GM23338 (cell line): ENCODE measurements around the gene NINL. TPM values are rescaled to one million over a fixed set of nuclear protein-coding genes. Genes with fewer than 3 reads are reported as not detected.

Experiments used
- ATAC-seq: fragments of 200-7000 bp; cut with Tn5 transposase; 3 replicates; pipeline ENCODE4 v1.9.1; 2020
- DNase-seq: peaks from one replicate; pipeline ENCODE4 v3.0.0-alpha.2; 2015; ENCODE audit warnings: low spot score
- H2AFZ ChIP-seq: fragments of 200-600 bp; sonication (generic); 2 replicates; pipeline ENCODE4 v1.8.0; 2016; ENCODE audit warnings: antibody characterized with exemption, mild to moderate bottlenecking, moderate library complexity
- H3F3A ChIP-seq: fragments of 200-600 bp; sonication (generic); replicated peaks from 2 replicates; pipeline ENCODE4 v1.8.0; 2017; ENCODE audit warnings: antibody characterized with exemption, mixed run types, low read depth
- H3K27ac ChIP-seq: fragments of 200-600 bp; sonication (generic); 2 replicates; pipeline ENCODE4 v1.6.1; 2016; ENCODE audit warnings: low read depth
- H3K27me3 ChIP-seq: fragments of 200-600 bp; sonication (generic); 2 replicates; pipeline ENCODE4 v1.8.0; 2016; ENCODE audit warnings: mild to moderate bottlenecking, mixed run types, moderate library complexity; ENCODE audit not compliant: insufficient read depth
- H3K36me3 ChIP-seq: fragments of 200-600 bp; sonication (generic); 2 replicates; pipeline ENCODE4 v1.8.0; 2016; ENCODE audit warnings: mild to moderate bottlenecking; ENCODE audit not compliant: insufficient read depth
- H3K4me1 ChIP-seq: fragments of 200-600 bp; sonication (generic); 2 replicates; pipeline ENCODE4 v1.8.0; 2016; ENCODE audit warnings: mild to moderate bottlenecking, moderate library complexity; ENCODE audit not compliant: insufficient read depth
- H3K4me2 ChIP-seq: fragments of 200-600 bp; sonication (generic); 2 replicates; pipeline ENCODE4 v1.7.1; 2017; ENCODE audit warnings: mixed run types
- H3K4me3 ChIP-seq: fragments of 200-600 bp; sonication (generic); 2 replicates; pipeline ENCODE4 v1.6.1; 2016; ENCODE audit warnings: mixed run types
- H3K79me2 ChIP-seq: fragments of 200-600 bp; sonication (generic); replicated peaks from 2 replicates; pipeline ENCODE4 v1.8.0; 2017; ENCODE audit warnings: mild to moderate bottlenecking; ENCODE audit not compliant: insufficient read depth
- H3K9me2 ChIP-seq: fragments of 200-600 bp; sonication (generic); 2 replicates; pipeline ENCODE4 v1.8.0; 2017; ENCODE audit not compliant: insufficient read depth
- H4K20me1 ChIP-seq: fragments of 200-600 bp; sonication (generic); replicated peaks from 2 replicates; pipeline ENCODE4 v1.8.0; 2017; ENCODE audit warnings: mild to moderate bottlenecking; ENCODE audit not compliant: insufficient read depth
- H3K27ac Mint-ChIP-seq: 2 replicates; pipeline ENCODE4 v1.8.0; 2020; ENCODE audit warnings: inconsistent platforms, mild to moderate bottlenecking, moderate library complexity, mixed read lengths
- H3K27me3 Mint-ChIP-seq: 3 replicates; pipeline ENCODE4 v1.8.0; 2022; ENCODE audit warnings: low read depth, mild to moderate bottlenecking, moderate library complexity, mixed read lengths, inconsistent platforms; ENCODE audit not compliant: insufficient read depth, poor library complexity
- H3K36me3 Mint-ChIP-seq: 3 replicates; pipeline ENCODE4 v1.8.0; 2021; ENCODE audit warnings: low read depth, mild to moderate bottlenecking, inconsistent platforms, moderate library complexity, mixed read lengths
- H3K4me1 Mint-ChIP-seq: 3 replicates; pipeline ENCODE4 v1.8.0; 2020; ENCODE audit warnings: mild to moderate bottlenecking, inconsistent platforms, mixed read lengths
- H3K4me3 Mint-ChIP-seq: 3 replicates; pipeline ENCODE4 v1.8.0; 2021; ENCODE audit warnings: moderate library complexity, mild to moderate bottlenecking, inconsistent platforms, mixed read lengths
- H3K9me3 Mint-ChIP-seq: 3 replicates; pipeline ENCODE4 v1.8.0; 2020; ENCODE audit warnings: moderate library complexity, mild to moderate bottlenecking, inconsistent platforms, mixed read lengths
- CREB1 ChIP-seq: fragments of 250-450 bp; sonication (Bioruptor Pico); IDR thresholded peaks from 2 replicates; pipeline ENCODE4 v1.5.0; 2020; ENCODE audit warnings: low read depth, mild to moderate bottlenecking, moderate library complexity
- EZH2 ChIP-seq: fragments of 200-600 bp; sonication (generic); IDR thresholded peaks from one replicate; pipeline ENCODE4 v1.8.0; 2017; ENCODE audit warnings: antibody characterized with exemption, mild to moderate bottlenecking, low read depth; ENCODE audit not compliant: unreplicated experiment
- EZH2phosphoT487 ChIP-seq: fragments of 200-600 bp; sonication (generic); IDR thresholded peaks from one replicate; pipeline ENCODE4 v1.8.1; 2018; ENCODE audit warnings: antibody characterized with exemption; ENCODE audit not compliant: unreplicated experiment
- JUNB ChIP-seq: IDR thresholded peaks from one replicate; pipeline ENCODE4 v1.6.1; 2016; ENCODE audit warnings: antibody characterized with exemption; ENCODE audit not compliant: unreplicated experiment
- NANOG ChIP-seq: IDR thresholded peaks from 2 replicates; pipeline ENCODE4 v1.6.1; 2016; ENCODE audit warnings: antibody characterized with exemption, borderline replicate concordance
- POLR2AphosphoS5 ChIP-seq: IDR thresholded peaks from 2 replicates; pipeline ENCODE4 v1.6.1; 2016; ENCODE audit warnings: antibody characterized with exemption, low read depth
- STAT1 ChIP-seq: IDR thresholded peaks from one replicate; pipeline ENCODE4 v1.6.1; 2016; ENCODE audit warnings: antibody characterized with exemption; ENCODE audit not compliant: unreplicated experiment
- ZNF114 ChIP-seq: fragments of 250-450 bp; sonication (Bioruptor Pico); IDR thresholded peaks from 2 replicates; pipeline ENCODE4 v1.5.0; 2020; ENCODE audit warnings: mild to moderate bottlenecking, moderate library complexity
- ZNF331 ChIP-seq: fragments of 250-450 bp; sonication (Bioruptor Pico); IDR thresholded peaks from 2 replicates; pipeline ENCODE4 v1.5.0; 2020; ENCODE audit warnings: low read depth, mild to moderate bottlenecking, moderate library complexity
- polyA plus RNA-seq: library from polyadenylated mRNA; unstranded; fragments of >200 nt; fragmentation: Nextera tagmentation; extraction: Ambion mirVana; gene quantifications from 2 replicates; pipeline ENCODE4 v1.2.1, GENCODE V29; 2016
- total RNA-seq: library from RNA; depleted of rRNA; stranded (reverse); fragments of >200 nt; shearing (Covaris generic); gene quantifications from 2 replicates; pipeline ENCODE4 v1.2.3, GENCODE V29; 2014
- TF ChIP-seq, protein P1 (sequence below): fragments of 250-450 bp; sonication (Bioruptor Pico); IDR thresholded peaks from 2 replicates; pipeline ENCODE4 v1.5.0; 2020; ENCODE audit warnings: mild to moderate bottlenecking, moderate library complexity
- TF ChIP-seq, protein P2 (sequence below): IDR thresholded peaks from one replicate; pipeline ENCODE4 v1.6.1; 2018; ENCODE audit warnings: antibody characterized with exemption; ENCODE audit not compliant: unreplicated experiment
- TF ChIP-seq, protein P3 (sequence below), 2 experiments: fragments of 200-600 bp in 1 of 2; sonication (generic) in 1 of 2; conservative IDR thresholded peaks; 2 replicates each; pipeline versions ENCODE4 v1.5.1 to v1.6.1; 2016 to 2017; ENCODE audit warnings: antibody characterized with exemption in 2 of 2, low read depth in 2 of 2, mild to moderate bottlenecking in 2 of 2, moderate library complexity in 1 of 2
- TF ChIP-seq, protein P4 (sequence below): IDR thresholded peaks from 2 replicates; pipeline ENCODE4 v1.6.1; 2016; ENCODE audit warnings: antibody characterized with exemption

Gene NINL
- total and polyA plus RNA-seq, 2 experiments from 2014 or later: 18.0 to 31.2 TPM

DNA sequence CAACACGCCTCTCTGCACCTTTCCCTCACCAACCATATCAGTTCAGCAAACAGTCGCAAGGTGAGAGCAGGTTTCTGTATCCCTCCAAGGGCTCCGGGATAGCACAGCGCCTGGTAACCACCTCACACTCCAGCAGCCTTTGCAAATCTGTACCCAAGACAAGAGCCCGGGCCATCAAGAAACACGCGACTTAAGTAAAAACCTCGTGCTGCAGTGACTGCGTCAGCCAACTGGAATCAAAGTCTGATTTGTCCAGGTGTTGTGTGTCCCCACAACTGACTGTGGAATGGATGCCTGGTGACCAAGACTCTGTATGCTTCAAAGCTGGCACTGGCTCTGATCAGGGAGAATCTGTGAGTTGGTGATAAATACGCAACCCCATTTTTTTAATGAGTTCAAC is 74.1 kb downstream of the NINL start:
- Mint-ChIP-seq H3K9me3 (peaks cover 26% of the 10 kb centered on the region), H3K4me3 (no peak overlapping the region), H3K4me1 (peaks cover 2% of the 10 kb centered on the region; the same call in 1 of the 3 replicates), H3K27me3 (peaks cover 15% of the 10 kb centered on the region), H3K36me3 (peaks cover 85% of the 10 kb centered on the region), H3K27ac (no peak overlapping the region)
- Histone ChIP-seq H4K20me1 (no peaks in the 10 kb centered on the region), H3K27ac (no peak overlapping the region), H3K27me3 (no peaks in the 10 kb centered on the region), H3K79me2 (no peaks in the 10 kb centered on the region), H3K4me3 (no peak overlapping the region), H3K4me2 (no peak overlapping the region), H3K36me3 (peaks cover 49% of the 10 kb centered on the region), H2AFZ (no peak overlapping the region), H3K9me2 (no peaks in the 10 kb centered on the region), H3F3A (no peaks in the 10 kb centered on the region), H3K4me1 (no peaks in the 10 kb centered on the region)
- ATAC-seq (no peak), DNase-seq (no peak)
- TF ChIP-seq NANOG: no peak
- TF ChIP-seq, protein P1, sequence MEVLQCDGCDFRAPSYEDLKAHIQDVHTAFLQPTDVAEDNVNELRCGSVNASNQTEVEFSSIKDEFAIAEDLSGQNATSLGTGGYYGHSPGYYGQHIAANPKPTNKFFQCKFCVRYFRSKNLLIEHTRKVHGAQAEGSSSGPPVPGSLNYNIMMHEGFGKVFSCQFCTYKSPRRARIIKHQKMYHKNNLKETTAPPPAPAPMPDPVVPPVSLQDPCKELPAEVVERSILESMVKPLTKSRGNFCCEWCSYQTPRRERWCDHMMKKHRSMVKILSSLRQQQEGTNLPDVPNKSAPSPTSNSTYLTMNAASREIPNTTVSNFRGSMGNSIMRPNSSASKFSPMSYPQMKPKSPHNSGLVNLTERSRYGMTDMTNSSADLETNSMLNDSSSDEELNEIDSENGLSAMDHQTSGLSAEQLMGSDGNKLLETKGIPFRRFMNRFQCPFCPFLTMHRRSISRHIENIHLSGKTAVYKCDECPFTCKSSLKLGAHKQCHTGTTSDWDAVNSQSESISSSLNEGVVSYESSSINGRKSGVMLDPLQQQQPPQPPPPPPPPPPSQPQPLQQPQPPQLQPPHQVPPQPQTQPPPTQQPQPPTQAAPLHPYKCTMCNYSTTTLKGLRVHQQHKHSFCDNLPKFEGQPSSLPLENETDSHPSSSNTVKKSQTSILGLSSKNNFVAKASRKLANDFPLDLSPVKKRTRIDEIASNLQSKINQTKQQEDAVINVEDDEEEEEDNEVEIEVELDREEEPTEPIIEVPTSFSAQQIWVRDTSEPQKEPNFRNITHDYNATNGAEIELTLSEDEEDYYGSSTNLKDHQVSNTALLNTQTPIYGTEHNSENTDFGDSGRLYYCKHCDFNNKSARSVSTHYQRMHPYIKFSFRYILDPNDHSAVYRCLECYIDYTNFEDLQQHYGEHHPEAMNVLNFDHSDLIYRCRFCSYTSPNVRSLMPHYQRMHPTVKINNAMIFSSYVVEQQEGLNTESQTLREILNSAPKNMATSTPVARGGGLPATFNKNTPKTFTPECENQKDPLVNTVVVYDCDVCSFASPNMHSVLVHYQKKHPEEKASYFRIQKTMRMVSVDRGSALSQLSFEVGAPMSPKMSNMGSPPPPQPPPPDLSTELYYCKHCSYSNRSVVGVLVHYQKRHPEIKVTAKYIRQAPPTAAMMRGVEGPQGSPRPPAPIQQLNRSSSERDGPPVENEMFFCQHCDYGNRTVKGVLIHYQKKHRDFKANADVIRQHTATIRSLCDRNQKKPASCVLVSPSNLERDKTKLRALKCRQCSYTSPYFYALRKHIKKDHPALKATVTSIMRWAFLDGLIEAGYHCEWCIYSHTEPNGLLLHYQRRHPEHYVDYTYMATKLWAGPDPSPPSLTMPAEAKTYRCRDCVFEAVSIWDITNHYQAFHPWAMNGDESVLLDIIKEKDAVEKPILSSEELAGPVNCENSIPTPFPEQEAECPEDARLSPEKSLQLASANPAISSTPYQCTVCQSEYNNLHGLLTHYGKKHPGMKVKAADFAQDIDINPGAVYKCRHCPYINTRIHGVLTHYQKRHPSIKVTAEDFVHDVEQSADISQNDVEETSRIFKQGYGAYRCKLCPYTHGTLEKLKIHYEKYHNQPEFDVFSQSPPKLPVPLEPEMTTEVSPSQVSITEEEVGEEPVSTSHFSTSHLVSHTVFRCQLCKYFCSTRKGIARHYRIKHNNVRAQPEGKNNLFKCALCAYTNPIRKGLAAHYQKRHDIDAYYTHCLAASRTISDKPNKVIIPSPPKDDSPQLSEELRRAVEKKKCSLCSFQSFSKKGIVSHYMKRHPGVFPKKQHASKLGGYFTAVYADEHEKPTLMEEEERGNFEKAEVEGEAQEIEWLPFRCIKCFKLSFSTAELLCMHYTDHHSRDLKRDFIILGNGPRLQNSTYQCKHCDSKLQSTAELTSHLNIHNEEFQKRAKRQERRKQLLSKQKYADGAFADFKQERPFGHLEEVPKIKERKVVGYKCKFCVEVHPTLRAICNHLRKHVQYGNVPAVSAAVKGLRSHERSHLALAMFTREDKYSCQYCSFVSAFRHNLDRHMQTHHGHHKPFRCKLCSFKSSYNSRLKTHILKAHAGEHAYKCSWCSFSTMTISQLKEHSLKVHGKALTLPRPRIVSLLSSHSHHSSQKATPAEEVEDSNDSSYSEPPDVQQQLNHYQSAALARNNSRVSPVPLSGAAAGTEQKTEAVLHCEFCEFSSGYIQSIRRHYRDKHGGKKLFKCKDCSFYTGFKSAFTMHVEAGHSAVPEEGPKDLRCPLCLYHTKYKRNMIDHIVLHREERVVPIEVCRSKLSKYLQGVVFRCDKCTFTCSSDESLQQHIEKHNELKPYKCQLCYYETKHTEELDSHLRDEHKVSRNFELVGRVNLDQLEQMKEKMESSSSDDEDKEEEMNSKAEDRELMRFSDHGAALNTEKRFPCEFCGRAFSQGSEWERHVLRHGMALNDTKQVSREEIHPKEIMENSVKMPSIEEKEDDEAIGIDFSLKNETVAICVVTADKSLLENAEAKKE (CRISPR knock-in tag): no peak
- TF ChIP-seq STAT1: no peak
- TF ChIP-seq, protein P2, sequence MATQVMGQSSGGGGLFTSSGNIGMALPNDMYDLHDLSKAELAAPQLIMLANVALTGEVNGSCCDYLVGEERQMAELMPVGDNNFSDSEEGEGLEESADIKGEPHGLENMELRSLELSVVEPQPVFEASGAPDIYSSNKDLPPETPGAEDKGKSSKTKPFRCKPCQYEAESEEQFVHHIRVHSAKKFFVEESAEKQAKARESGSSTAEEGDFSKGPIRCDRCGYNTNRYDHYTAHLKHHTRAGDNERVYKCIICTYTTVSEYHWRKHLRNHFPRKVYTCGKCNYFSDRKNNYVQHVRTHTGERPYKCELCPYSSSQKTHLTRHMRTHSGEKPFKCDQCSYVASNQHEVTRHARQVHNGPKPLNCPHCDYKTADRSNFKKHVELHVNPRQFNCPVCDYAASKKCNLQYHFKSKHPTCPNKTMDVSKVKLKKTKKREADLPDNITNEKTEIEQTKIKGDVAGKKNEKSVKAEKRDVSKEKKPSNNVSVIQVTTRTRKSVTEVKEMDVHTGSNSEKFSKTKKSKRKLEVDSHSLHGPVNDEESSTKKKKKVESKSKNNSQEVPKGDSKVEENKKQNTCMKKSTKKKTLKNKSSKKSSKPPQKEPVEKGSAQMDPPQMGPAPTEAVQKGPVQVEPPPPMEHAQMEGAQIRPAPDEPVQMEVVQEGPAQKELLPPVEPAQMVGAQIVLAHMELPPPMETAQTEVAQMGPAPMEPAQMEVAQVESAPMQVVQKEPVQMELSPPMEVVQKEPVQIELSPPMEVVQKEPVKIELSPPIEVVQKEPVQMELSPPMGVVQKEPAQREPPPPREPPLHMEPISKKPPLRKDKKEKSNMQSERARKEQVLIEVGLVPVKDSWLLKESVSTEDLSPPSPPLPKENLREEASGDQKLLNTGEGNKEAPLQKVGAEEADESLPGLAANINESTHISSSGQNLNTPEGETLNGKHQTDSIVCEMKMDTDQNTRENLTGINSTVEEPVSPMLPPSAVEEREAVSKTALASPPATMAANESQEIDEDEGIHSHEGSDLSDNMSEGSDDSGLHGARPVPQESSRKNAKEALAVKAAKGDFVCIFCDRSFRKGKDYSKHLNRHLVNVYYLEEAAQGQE: no peak
- no peak for TF ChIP-seq POLR2AphosphoS5
- TF ChIP-seq, protein P3, sequence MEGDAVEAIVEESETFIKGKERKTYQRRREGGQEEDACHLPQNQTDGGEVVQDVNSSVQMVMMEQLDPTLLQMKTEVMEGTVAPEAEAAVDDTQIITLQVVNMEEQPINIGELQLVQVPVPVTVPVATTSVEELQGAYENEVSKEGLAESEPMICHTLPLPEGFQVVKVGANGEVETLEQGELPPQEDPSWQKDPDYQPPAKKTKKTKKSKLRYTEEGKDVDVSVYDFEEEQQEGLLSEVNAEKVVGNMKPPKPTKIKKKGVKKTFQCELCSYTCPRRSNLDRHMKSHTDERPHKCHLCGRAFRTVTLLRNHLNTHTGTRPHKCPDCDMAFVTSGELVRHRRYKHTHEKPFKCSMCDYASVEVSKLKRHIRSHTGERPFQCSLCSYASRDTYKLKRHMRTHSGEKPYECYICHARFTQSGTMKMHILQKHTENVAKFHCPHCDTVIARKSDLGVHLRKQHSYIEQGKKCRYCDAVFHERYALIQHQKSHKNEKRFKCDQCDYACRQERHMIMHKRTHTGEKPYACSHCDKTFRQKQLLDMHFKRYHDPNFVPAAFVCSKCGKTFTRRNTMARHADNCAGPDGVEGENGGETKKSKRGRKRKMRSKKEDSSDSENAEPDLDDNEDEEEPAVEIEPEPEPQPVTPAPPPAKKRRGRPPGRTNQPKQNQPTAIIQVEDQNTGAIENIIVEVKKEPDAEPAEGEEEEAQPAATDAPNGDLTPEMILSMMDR (conservative IDR thresholded peaks at IDR 0.05; ENCODE audit: low read depth in 2 of 2): no peak
- TF ChIP-seq ZNF331 (CRISPR knock-in tag): no peak
- TF ChIP-seq EZH2: no peak
- TF ChIP-seq JUNB: no peak
- no peak for TF ChIP-seq CREB1 (CRISPR knock-in tag)
- no peak for TF ChIP-seq ZNF114 (CRISPR knock-in tag)
- TF ChIP-seq, protein P4, sequence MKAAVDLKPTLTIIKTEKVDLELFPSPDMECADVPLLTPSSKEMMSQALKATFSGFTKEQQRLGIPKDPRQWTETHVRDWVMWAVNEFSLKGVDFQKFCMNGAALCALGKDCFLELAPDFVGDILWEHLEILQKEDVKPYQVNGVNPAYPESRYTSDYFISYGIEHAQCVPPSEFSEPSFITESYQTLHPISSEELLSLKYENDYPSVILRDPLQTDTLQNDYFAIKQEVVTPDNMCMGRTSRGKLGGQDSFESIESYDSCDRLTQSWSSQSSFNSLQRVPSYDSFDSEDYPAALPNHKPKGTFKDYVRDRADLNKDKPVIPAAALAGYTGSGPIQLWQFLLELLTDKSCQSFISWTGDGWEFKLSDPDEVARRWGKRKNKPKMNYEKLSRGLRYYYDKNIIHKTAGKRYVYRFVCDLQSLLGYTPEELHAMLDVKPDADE: no peak
- TF ChIP-seq EZH2phosphoT487: no peak
